Progenitor cell of endocrine pancreas (in vitro differentiated cells): Measurements from ENCODE around the gene ATF6. TPM values are rescaled to one million over a fixed set of nuclear protein-coding genes. Genes with fewer than 3 reads are reported as not detected.

Source experiments
- DNase-seq: peaks from one replicate; pipeline ENCODE4 v3.0.0; 2021; ENCODE audit warnings: low spot score; ENCODE audit not compliant: unreplicated experiment
- H3K27ac Mint-ChIP-seq: 2 replicates; pipeline ENCODE4 v1.8.0; 2021; ENCODE audit warnings: mild to moderate bottlenecking, moderate library complexity, mixed read lengths
- H3K27me3 Mint-ChIP-seq: 2 replicates; pipeline ENCODE4 v1.8.0; 2021; ENCODE audit warnings: mixed read lengths
- H3K36me3 Mint-ChIP-seq: 2 replicates; pipeline ENCODE4 v1.8.0; 2022; ENCODE audit warnings: mixed read lengths; ENCODE audit not compliant: insufficient read depth
- H3K4me1 Mint-ChIP-seq: 2 replicates; pipeline ENCODE4 v1.8.0; 2021; ENCODE audit warnings: low read depth, mixed read lengths
- H3K4me3 Mint-ChIP-seq: 2 replicates; pipeline ENCODE4 v1.8.0; 2021; ENCODE audit warnings: low read depth, mild to moderate bottlenecking, moderate library complexity, mixed read lengths
- H3K9me3 Mint-ChIP-seq: 2 replicates; pipeline ENCODE4 v1.8.0; 2021; ENCODE audit warnings: low read depth, mixed read lengths
- total RNA-seq: library from RNA; stranded (reverse); gene quantifications from 2 replicates; pipeline ENCODE4 v1.2.1, GENCODE V29; 2021
- TF ChIP-seq, protein P1 (sequence below): fragments of 200-600 bp; sonication (generic); IDR thresholded peaks from one replicate; pipeline ENCODE4 v1.5.0; 2021; ENCODE audit warnings: antibody characterized with exemption, mild to moderate bottlenecking; ENCODE audit not compliant: unreplicated experiment

Gene ATF6
- total RNA-seq, 1 donor from 2014 or later: 20.4 TPM

DNA sequence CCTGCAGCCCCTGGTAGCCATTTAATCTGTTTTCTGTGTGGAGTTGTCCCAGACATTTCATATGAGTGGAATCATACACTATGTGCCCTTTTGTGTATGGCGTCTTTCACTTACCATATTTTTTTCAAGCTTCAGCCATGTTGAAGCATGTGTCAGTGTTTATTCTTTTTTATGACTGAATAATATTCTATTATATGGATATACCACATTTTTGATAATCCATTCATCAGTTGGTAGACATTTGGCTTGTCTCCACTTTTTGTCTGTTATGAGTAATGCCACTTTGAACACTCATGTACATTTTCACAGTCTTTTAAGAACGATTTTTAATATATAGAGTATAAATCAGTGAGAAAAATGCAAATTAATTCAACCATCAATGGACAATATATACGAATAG is 44.7 kb downstream of the ATF6 start:
- TF ChIP-seq, protein P1, sequence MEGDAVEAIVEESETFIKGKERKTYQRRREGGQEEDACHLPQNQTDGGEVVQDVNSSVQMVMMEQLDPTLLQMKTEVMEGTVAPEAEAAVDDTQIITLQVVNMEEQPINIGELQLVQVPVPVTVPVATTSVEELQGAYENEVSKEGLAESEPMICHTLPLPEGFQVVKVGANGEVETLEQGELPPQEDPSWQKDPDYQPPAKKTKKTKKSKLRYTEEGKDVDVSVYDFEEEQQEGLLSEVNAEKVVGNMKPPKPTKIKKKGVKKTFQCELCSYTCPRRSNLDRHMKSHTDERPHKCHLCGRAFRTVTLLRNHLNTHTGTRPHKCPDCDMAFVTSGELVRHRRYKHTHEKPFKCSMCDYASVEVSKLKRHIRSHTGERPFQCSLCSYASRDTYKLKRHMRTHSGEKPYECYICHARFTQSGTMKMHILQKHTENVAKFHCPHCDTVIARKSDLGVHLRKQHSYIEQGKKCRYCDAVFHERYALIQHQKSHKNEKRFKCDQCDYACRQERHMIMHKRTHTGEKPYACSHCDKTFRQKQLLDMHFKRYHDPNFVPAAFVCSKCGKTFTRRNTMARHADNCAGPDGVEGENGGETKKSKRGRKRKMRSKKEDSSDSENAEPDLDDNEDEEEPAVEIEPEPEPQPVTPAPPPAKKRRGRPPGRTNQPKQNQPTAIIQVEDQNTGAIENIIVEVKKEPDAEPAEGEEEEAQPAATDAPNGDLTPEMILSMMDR: no peak
- Mint-ChIP-seq H3K27ac (no peak overlapping the region), H3K4me1 (no peaks in the 10 kb centered on the region), H3K27me3 (no peaks in the 10 kb centered on the region), H3K9me3 (peaks cover 12% of the 10 kb centered on the region), H3K4me3 (no peak overlapping the region), H3K36me3 (peaks cover 28% of the 10 kb centered on the region)
- DNase-seq: no peak

DNA sequence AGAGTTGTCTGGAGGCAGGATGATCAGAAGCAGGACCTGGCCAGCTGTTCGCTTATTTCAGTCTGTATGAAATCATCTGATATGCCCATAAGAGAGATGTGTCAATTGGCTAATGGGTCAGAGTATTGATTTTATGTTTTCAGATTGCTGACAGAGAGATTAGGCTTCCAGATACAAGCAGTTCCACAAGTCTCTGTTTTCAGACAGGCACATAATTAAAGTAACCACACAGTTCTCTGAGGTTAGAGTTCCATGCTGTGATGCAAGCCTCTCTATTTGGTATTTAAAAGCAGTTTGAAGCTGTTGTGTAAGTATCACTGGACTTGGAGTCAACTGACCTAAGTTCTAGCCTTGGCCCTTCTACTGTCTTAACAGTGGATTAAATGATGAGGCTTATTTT is 50.1 kb downstream of the ATF6 start:
- TF ChIP-seq, protein P1: no peak
- Mint-ChIP-seq H3K36me3 (peaks cover 13% of the 10 kb centered on the region), H3K27me3 (no peaks in the 10 kb centered on the region), H3K9me3 (no peaks in the 10 kb centered on the region), H3K27ac (peak overlapping the region; percentile 71), H3K4me1 (peaks cover 7% of the 10 kb centered on the region), H3K4me3 (no peak overlapping the region)
- no peak for DNase-seq

DNA sequence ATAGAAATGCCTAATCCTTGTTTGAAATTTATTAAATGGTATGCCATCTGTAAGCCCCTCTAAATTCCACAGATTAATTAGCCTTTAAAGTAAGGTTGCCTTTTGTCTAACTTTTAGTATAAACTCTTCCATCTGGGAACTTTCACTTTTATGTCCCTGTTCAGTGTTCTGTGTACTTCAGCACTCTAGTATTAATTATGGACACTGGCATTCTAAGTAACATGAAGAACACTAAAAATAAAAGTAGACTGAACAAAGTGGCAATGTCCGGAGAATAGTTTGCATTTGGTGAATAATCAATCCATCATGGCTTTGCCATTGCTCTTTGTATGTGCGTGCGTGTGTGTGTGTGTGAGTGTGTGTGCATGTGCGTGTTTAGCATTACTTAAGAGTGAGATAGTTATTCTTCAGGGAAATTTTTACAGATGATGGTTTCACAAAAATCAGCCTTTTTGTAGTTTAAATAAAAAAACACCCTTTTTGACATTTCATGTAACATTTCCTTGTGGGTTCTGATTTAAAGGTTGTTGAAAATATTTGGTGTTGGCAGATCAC is 51.1 kb downstream of the ATF6 start:
- Mint-ChIP-seq H3K9me3 (no peaks in the 10 kb centered on the region), H3K4me3 (no peak overlapping the region), H3K36me3 (peaks cover 8% of the 10 kb centered on the region), H3K27ac (no peak overlapping the region), H3K4me1 (peaks cover 7% of the 10 kb centered on the region), H3K27me3 (no peaks in the 10 kb centered on the region)
- TF ChIP-seq, protein P1: no peak
- DNase-seq: no peak

DNA sequence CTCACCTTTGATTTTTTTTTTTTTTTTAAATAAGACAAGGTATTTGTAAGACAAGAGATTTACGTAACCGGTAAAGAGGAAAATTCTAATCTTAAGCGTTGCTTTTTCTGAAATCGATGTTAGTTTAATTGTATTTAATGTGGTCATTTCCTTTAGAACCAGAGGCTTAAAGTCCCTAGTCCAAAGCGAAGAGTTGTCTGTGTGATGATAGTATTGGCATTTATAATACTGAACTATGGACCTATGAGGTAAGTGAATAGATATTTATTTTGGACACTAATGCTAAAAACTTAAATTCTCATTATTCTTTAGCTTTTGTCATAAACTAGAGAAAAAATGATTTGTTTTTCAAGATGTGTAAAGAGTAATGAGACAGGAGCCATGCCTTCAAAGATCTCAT is 54.8 kb downstream of the ATF6 start:
- Mint-ChIP-seq H3K36me3 (peaks cover 10% of the 10 kb centered on the region), H3K9me3 (no peaks in the 10 kb centered on the region), H3K27me3 (no peaks in the 10 kb centered on the region), H3K27ac (no peak overlapping the region), H3K4me1 (peaks cover 7% of the 10 kb centered on the region), H3K4me3 (no peak overlapping the region)
- DNase-seq: no peak
- TF ChIP-seq, protein P1: no peak

DNA sequence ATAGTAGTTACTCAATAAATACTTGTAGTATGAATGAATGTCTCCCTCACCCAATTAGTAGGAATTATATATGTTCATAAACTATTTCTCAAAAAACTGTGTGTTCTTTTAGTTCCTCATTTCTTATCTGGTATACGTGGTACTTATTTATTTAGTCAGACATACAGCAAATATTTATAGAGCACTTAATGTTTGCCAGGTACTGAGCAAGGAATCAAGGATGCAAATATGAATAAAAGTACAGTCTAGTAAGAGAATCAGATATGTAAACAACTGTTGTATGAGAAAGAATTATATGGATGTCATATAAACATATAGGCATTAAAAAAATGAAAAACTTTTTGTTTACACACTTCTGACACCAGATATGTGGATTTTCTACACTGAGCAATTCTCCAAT is 58.5 kb downstream of the ATF6 start:
- TF ChIP-seq, protein P1: no peak
- Mint-ChIP-seq H3K27me3 (no peaks in the 10 kb centered on the region), H3K9me3 (peaks cover 7% of the 10 kb centered on the region), H3K4me1 (no peaks in the 10 kb centered on the region), H3K4me3 (no peak overlapping the region), H3K36me3 (peaks cover 22% of the 10 kb centered on the region), H3K27ac (no peak overlapping the region)
- DNase-seq: no peak
